GM18499 (cell line): ENCODE data around the gene HHAT.

Experiments used
- ATAC-seq: cut with Tn5 transposase; IDR thresholded peaks from one replicate; pipeline ENCODE4 v1.9.1; 2021; ENCODE audit warnings: moderate number of reproducible peaks; ENCODE audit not compliant: insufficient read depth, unreplicated experiment

HHAT gene

GRCh38 chr1:210475806-210476205 is 147.1 kb downstream of the HHAT start:
- no peak for ATAC-seq

GRCh38 chr1:210476730-210477129 is 148.0 kb downstream of the HHAT start:
- no peak for ATAC-seq

GRCh38 chr1:210477328-210477924 is 148.7 kb downstream of the HHAT start:
- no peak for ATAC-seq

GRCh38 chr1:210478820-210479219 is 150.1 kb downstream of the HHAT start:
- ATAC-seq = no peak

- ATAC-seq = no peak
These were observed 153.8 kb downstream of the HHAT start for GRCh38 chr1:210482491-210482890.

GRCh38 chr1:210482945-210483617 is 154.4 kb downstream of the HHAT start:
- ATAC-seq = no peak

GRCh38 chr1:210483821-210484220 is 155.1 kb downstream of the HHAT start:
- ATAC-seq = no peak

- no peak for ATAC-seq
These were observed 158.3 kb downstream of the HHAT start for GRCh38 chr1:210487021-210487420.

GRCh38 chr1:210489491-210489890 is 160.8 kb downstream of the HHAT start:
- no peak for ATAC-seq

- ATAC-seq = no peak
These were observed 162.1 kb downstream of the HHAT start for GRCh38 chr1:210490781-210491180.

GRCh38 chr1:210496063-210496462 is 167.4 kb downstream of the HHAT start:
- ATAC-seq = no peak

- ATAC-seq = no peak
These were observed 171.3 kb downstream of the HHAT start for GRCh38 chr1:210499956-210500355.

GRCh38 chr1:210500831-210501230 is 172.1 kb downstream of the HHAT start:
- no peak for ATAC-seq

- no peak for ATAC-seq
These were observed 175.6 kb downstream of the HHAT start for GRCh38 chr1:210504286-210504685.

GRCh38 chr1:210505601-210506496 is 177.1 kb downstream of the HHAT start:
- ATAC-seq = no peak

GRCh38 chr1:210506689-210507088 is 178.0 kb downstream of the HHAT start:
- ATAC-seq = no peak

GRCh38 chr1:210516092-210516656 is 187.5 kb downstream of the HHAT start:
- ATAC-seq = no peak

- ATAC-seq = no peak
These were observed 188.2 kb downstream of the HHAT start for GRCh38 chr1:210516697-210517459.

- no peak for ATAC-seq
These were observed 195.1 kb downstream of the HHAT start for GRCh38 chr1:210523830-210524229.
